GM19351 (cell line): Measurements from ENCODE around the gene UBAP1L.
"Not testable (repeated sequence)": the region's sequence is repeated elsewhere in the genome, so short reads cannot be mapped to it uniquely, and the experiment has no call there.

Experiments used
- ATAC-seq: cut with Tn5 transposase; IDR thresholded peaks from one replicate; pipeline ENCODE4 v1.9.1; 2021; ENCODE audit warnings: mild to moderate bottlenecking, moderate library complexity; ENCODE audit not compliant: unreplicated experiment

The UBAP1L gene

DNA sequence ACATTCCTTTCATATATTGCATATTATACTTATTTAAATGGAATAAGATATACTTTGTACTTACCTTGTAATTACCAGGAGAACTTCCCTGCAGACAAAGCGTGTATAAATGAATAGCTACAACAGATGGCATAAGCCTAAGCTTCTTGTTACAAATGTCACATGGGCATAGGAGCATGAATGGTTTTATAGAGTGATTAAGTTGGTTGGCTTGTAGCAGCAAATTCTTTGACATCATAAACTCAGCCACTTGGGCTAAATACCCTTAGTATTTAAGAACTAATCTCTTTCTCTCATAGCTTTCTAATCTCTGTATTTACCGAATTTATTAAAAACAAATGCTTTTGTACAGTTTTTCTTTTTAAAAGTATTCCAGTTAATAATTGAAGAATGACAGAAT lies at the start of gene UBAP1L:
TSS of gene UBAP1L (minus strand) at position 115 of the 400 bp plus-strand sequence. CDS start 8,985 bp downstream, outside the sequence.
- no peak for ATAC-seq

DNA sequence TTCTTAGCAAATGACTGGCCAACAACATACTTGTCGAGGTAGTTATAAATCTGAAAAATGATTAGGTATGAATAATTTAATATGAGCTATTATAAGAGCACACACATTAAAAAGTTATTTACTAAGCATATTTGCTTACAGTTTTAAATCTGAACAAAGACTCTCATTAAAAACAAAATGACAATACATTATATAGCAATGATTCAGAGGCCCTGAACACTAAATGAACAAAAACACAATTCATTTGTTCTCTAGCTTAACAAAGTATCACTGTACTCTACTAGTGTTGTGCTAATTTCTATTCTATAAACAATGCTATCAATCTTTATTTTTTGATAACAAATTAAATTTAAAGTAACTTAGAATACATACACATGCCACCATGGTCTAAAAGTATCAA lies 49.1 kb upstream of the UBAP1L start:
- no peak for ATAC-seq

DNA sequence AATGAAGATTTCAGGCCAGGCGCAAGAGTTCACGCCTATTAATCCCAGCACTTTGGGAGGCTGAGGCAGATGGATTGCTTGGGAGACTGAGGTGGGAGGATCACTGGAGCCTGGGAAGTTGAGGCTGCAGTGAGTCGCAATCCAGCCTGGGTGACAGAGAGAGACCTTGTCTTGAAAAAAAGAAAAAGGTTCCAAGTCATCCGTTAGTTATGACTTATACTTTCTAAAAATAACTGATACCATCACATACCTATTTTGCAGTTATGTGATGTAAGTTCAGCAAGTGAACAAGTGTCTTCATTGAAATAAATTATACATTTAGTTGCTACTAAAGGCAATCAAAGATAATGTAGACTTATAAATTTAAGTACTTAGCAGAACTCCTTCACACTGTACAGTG lies 48.0 kb upstream of the UBAP1L start:
- ATAC-seq, result no peak

DNA sequence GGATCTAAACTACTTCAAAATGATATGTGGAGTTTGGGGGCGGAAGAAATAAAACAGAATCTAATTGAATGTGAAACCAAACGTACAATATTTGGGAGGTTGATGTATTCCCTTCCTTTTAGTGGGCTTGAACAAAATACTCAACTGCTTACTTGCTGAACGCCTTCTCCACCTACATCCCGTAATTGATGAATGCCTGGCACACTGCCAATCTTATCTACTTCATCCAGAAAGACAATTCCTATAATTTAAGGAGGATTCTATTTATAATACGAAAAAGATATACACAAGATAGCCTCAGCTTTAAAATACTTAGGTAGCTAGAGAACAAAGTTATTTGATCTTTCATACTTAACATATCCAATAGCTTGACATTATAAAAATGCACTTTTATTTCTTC lies 41.7 kb upstream of the UBAP1L start:
- no peak for ATAC-seq

DNA sequence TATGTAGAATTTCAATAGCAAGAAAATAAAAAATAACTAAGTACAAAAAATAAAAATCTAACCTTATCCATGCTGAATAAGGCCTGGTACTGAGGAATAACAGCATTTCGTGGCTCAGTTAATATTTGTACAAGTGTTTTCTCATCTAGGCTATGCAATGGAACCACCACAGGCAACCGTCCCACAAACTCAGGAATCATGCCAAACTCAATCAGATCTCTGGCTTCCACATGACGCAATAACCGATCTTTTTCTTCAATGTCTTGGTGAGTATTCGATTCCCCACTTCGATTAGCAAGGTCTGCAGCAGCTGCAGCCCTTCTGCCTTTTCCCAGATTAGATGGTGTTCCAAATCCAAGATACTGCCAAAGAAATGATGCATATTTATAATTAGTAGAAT lies 39.7 kb upstream of the UBAP1L start:
- ATAC-seq, result no peak

DNA sequence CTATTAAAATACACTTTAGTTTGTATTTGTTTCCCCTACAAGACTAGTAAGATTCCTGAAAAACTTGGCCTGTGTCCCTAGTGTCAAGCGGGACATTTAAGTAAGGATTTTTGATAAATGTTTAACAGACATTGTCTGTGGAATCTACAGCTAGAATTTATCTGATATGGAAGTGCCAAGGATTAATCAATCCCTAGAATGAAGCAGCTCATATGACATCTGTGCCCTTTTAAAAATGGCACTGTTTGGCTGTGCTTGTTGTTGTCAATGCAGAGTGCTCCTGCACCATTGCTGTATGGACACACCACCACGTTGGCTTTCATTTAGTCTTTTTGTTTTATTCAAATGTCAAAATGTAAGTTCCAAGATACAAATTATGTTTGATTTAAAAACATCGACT lies 32.9 kb upstream of the UBAP1L start:
- no peak for ATAC-seq

DNA sequence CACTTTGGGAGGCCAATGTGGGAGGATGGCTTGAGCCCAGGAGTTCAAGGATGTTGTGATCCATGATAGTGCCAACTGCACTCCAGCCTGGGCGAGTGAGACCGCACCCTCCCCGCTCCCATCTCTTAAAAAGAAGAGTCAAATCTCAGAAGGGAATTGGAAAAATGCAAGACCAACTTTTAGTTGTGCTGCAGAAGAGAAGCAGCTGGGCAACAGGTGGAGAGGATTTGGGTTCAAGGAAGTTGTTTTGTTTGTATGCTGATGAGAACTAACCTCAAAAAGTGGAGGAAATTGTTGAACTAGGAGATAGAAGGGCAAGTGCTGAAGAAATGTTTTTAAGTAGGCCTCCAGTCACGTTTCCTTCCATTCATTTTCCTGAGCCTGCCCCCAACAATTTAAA lies 31.4 kb upstream of the UBAP1L start:
- ATAC-seq, result no peak

DNA sequence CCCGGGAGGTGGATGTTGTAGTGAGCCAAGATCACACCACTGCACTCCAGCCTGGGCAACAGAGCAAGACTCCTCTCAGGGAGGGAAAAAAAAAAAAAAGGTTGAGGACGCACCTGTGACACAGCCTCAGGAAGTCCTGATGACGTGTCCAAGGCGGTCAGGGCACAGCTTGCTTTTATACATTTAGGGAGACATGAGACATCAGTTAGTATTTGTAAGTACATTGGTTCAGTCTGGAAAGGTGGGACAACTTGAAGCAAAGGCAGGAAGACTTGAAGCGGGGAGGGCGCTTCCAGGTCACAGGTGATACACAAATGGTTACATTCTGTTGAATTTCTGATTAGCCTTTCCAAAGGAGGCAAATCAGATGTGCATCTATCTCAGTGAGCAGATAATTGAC lies 23.6 kb upstream of the UBAP1L start:
- not testable (repeated sequence) for ATAC-seq

DNA sequence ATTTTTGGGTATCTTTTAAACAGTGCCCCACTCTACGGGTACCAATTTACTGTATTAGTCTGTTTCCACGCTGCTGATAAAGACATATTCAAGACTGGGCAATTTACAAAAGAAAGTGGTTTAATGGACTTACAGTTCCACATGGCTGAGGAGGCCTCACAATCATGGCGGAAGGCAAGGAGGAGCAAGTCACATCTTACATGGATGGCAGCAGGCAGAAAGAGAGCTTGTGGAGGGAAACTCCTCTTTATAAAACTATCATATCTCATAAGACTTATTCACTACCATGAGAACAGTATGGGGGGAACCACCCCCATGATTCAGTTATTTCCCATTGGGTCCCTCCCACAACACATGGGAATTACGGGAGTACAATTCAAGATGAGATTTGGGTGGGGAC lies 22.9 kb upstream of the UBAP1L start:
- ATAC-seq, result not testable (repeated sequence)

DNA sequence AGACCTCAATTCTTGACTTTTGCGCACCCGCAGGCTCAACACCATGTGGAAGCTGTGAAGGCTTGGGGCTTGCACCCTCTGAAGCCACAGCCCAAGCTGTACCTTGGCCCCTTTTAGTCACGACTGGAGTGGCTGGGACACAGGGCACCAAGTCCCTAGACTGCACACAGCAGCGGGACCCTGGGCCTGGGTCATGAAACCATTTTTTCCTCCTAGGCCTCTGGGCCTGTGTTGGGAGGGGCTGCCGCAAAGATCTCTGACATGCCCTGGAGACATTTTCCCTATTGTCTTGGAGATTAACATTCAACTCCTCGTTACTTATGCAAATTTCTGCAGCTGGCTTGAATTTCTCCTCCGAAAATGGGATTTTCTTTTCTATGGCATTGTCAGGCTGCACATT lies 22.1 kb upstream of the UBAP1L start:
- ATAC-seq, result not testable (repeated sequence)

DNA sequence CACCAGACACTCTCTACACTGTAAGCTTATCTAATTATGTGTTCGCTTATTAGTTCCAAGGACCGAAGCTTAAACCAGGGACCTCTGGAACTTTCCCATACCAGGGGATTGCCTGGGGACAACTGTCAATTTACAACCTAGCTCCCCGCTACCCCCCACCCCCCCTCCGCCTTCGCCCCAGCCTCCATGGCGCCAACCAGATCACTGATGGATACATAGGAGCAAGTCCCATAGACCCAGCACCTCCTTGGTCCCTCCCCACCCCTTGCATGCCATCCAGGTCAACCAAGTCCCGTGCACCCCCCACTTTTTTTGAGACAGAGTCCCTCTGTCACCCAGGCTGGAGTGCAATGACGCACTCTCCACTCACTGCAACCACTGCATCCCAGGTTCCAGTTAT lies 19.5 kb upstream of the UBAP1L start:
- no peak for ATAC-seq

DNA sequence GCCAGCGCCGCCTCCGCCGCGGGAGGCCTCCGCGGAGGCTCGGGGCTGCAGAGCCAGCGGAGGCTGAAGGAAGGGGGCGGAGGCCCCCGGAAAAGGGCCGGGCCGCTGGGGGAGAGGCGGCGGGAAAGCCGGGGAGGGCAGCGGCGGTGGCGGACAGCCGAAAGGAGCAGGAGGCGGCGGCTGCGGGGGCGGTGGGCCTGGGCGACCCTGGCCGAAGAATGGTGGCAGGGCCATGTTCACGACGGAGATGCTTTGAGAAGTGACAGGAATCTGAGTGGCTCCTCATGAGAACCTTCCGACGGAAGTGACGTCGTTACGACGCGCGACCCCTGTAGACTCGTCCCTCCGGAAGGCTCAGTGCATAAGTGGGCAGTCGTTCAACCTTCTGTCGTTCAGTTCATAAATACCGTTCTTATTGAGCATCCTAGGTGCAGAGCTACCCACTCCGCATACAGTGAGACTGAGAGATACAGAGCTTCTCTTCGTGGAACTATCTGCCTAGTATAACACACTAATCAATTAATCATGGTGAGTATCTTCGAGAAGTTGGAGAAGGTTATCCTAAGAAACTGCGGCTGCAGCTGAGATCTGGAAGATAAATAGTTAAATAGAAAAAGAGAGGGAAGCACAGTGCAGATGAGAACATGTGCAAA lies 18.7 kb upstream of the UBAP1L start, which contains the start of gene PDCD7:
TSS of gene PDCD7 (minus strand) at position 261 of the 653 bp plus-strand sequence. CDS start at position 234, 27 bp downstream.
- ATAC-seq, result peak; percentile 89

DNA sequence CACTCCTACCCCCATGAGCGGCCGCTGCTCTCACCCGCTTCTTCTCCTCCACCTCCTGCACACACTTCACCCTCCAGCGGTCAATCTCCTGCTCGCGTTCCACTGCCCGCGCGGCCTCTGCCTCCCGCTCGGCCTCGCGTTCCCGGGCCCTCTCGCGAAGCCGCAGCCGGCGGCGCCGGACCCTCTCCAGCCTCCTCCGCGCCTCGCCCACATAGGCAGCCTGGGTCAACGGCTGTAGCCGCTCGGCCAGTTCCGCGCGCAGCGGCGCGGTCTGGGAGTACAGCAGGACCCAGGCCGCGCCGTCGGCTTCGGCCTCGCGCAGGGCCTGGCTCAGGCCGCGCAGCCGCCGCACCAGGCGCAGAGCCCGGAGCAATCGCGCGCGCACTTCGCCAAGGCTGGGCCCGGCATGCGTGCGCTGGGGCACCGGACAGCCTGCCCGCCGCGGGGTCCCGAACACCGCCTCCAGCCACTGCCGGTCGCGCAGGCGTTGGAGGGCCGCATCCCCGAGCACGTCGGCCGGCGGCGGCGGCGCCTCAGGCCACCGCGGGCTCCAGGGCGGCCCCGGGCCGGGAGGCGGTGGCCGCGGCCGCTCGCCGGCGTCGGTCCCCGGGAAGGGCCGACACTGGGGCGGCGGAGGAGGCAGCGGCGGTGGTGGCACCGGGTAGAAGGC lies 18.0 kb upstream of the UBAP1L start:
- peak; percentile 40 for ATAC-seq

DNA sequence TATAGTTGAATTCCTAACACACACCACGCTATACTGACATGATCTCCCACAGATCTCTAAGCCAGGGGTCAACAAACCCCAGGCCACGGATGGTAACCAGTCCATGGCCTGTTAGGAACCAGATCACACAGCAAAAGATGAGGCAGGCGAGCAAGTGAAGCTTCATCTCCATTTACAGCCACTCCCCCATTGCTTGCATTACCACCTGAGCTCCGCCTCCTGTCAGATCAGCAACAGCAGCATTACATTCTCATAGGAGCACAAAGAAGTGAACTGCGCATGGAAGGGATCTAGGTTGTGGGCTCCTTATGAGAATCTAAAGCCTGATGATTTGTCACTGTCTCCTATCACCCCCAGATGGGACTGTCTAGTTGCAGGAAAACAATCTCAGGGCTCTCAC lies 15.9 kb upstream of the UBAP1L start:
- no peak for ATAC-seq

DNA sequence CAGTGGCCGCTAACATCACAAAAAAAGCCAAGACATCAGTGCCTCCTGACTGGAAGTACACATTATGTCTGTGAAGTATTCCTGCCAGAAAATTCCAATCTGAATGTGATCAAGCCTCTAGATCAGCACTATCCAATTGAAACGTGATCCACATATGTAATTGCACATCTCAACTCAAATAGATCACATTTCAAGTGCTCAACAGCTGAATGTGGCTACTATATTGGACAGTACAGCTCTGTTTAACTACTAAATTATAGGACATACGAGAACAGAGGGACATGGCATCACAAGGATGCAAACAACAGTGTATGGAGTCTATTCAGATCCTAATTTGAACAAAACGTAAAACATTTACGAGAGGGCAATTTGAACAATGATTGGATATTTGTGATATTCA lies 542 bp upstream of the UBAP1L start:
- no peak for ATAC-seq

DNA sequence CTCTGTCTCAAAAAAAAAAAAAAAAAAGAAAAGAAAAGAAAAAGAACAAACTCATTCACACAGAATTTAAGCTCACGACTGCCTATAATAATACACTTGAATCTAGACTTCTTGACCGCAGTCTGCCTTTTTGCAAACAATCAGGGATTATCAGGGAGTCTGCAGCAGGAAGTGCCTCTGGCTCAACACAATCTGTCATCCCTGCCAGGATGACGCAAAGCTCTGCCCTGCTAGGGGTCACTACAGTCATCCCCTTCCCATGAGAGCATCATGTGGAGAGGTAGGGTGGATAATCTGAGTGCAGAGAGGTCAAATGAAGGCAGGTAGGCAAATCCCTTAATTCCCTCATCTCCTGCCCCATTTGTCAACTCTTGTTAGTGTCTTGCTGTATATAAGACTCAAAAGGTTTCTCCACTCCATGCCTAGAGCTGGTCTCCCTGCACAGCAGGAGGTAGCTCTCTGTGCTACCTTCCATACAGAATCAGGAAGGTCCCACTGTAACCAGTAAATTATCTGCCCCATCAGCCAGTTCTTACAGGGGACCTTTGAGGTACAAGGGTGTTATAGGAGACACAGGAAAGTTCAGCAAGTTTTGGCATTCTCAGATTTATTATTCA lies 4.2 kb downstream of the UBAP1L start:
- no peak for ATAC-seq

DNA sequence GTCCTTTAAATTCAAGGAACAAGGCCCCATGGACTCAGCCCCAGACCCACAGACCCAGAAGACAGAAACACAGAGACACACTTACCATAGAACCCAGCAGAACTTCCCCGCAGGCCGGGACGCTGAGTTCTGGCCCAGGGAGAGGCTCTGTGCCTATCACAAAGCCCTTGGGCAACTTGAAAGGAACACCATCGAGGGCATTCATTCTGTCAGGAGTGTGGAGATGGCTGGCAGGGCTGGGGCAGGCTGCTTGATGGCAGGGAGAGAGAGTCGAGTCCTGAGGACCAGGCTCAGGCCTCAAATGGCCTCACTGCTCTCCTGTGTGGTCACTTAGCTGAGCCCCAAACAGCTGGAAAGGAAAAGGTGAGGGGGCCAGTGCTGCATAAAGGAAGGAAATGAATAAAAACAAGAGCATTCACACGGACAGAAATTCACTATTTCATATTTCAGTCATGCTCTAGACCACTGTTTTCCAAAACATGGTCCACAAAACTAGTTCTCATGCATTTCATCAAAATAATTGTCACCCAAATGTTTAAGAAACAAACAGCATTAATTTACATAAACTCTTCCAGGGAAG lies 8.9 kb downstream of the UBAP1L start:
- ATAC-seq, result no peak

DNA sequence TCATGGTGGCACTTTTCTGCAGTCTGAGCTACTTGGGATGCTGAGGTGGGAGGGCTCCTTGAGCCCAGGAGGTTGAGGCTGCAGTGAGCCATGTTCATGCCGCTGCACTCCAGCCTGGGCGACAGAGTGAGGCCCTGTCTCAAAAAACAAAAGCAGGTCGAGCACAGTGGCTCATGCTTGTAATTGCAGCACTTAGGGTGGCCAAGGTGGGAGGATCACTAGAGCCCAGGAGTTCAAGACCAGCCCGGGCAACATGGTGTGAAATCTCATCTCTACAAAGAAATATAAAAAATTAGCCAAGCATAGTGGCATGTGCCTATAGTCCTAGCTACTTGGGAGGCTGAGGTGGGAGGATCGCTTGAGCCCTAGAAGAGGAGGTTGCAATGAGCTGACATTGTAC lies 10.0 kb downstream of the UBAP1L start:
- ATAC-seq, result no peak

DNA sequence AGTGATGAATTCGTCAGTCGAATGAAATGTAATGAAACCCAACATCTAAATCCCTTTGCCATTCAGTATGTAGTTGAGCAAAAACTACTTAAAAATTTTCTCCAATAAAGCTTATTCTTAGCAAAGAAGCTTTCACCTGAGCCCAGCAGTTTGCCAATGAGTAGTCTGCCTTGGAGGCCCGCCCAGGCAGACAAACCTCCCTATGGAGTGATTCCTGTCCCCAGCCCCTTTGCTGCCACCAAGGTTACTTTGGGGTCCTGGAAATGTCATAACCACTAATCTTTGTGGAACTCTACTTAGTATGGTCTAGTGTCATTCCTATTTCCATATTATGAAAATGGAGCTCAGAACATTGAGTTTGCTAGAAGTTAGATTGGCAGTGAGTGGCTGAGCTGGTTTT lies 12.1 kb downstream of the UBAP1L start:
- ATAC-seq, result no peak

DNA sequence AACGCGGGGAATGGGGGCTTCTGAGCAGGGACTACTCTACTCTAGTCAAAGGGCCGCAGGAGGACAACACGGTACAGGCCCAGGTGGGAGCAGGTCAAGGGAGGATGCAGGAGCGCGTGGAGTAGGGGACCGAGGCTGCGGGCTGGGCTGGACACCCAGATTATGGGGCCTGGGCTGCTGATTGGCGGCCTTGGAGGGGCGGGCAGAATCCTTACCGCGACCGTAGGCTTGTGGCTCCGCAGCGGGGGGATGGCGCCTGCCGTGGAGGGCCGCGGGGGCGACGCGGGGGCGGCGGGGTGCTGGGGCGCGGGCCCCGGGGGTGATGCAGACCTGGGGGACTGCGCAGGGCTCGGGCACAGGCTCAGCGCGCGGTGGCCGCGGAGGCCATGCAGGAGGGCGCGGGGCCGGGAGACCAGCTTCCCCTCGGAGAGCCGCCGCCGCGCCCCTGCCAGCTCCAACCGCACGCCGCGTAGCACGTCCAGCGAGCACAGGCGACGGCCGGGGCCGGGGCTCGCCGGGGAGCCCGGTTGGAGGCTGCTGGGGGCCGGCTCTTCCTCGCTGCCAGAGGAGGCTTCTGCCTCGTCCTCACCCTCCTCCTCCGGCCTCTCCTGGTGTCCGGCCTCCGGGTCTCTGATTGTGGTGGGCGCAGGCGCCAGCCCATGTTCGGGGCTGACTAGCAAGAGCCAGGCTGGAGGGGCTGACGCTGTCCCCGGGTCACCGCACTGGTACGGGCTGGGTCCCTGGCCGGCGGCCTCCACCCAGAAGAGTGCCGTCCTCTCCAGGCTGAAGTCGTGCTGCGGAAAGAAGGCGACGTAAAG lies 12.9 kb downstream of the UBAP1L start:
- no peak for ATAC-seq

DNA sequence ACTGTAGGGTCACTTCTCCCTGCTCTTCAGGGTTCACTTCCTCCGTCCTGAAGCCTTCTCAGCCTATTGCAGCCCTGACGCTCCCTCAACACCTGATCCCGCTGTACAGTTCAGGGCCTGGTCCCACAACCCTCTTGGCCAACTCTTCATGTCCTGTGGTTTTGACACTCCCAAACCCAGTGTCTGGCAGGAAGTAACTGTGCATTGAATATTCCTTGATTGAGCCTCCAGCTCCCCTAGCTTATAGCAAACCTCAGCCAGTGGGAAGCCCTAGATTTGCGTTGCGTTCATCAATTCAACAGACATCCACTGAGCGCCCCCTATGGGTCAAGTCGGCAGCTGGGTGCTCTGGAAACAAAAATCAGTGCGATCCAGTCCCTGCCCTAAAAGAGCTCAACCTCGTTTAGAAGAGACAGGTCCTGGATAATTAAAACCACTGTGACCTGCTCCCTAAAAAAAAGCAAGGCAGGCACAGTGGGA lies 13.5 kb downstream of the UBAP1L start:
- no peak for ATAC-seq
